NCI-H2107 (cell line): ENCODE measurements around the gene PDAP1.
A peak's percentile ranks its signal among the peaks of the same experiment; 100 is the strongest.
"Not testable (repeated sequence)": the region's sequence is repeated elsewhere in the genome, so short reads cannot be mapped to it uniquely, and the experiment has no call there.

ENCODE experiments used
- DNase-seq: peaks from one replicate; lab custom pipeline; 2025; lab: John Stamatoyannopoulos, UW

PDAP1 gene

DNA sequence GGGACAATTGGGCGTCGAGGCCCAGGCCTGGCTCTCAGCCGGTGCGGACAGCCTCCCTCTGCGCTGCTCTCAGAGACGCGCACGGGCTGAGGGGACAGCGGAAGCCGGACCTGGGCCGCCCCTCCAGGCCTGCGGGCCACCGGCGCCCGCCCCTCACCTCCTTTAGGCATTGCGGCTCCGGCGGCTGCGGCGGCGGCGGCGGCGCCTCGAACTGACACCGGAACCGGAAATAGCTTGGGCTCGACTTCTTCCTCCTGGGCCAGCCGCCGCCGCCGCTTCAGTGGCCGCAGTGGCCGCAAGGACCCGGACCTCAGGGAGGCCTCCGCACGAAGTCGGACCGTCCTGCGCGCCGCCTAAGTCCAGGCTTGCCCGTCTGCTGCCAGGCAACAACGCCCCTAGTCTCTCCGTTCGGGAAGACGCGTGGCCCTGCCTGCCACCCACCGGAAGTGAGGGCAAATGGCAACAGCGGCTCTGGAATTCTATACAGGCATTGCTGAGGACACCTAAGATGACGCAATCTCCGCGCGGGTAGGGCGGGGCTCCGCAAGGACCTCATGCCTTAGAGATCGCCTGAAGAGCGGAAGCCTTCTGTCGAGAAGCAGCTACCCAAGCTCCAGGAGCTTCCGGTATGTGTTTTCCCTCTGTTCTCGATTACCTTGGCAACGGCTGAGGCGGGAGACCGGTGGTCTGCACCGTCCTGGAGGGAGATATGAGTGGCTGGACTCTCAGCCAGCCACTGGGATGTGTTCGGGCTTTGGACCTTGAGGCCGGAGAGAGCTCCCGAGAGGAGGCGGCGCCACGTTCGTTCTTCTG, at the start of gene PDAP1, which contains the start of gene BUD31:
Gene PDAP1 (minus strand): TSS at position 219 of the 813 bp plus-strand sequence. CDS start 49 bp downstream, at position 170.
Gene BUD31 (plus strand): TSS at position 591 of the 813 bp plus-strand sequence. CDS start 2,124 bp downstream, outside the sequence.
- DNase-seq: peak; percentile 93

GRCh38 chr7:99457650-99458493, 49.5 kb upstream of the PDAP1 start:
- no peak for DNase-seq

- no peak for DNase-seq
These were observed 48.8 kb upstream of the PDAP1 start for GRCh38 chr7:99457050-99457649.

DNA sequence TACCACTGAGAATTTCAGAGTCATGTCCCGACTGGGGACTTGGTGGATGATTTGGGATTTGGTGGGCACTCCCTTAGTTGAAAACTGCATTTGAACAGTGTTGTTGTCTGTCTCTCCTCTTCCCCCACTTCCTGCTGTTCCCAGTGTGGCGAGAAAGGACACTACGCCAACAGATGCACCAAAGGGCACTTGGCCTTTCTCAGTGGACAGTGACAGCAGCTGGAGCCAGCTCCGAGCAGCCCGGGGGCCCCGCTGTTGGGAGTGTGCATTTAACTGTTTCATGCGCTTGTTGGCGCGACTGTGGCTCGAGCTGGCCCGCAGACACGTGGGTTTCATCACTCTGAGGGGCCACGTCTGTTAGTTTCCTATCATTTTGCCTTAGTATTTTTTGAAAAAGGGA, 47.9 kb upstream of the PDAP1 start:
- no peak for DNase-seq

GRCh38 chr7:99455874-99456273, 47.5 kb upstream of the PDAP1 start:
- DNase-seq: no peak

GRCh38 chr7:99453105-99453504, 44.7 kb upstream of the PDAP1 start:
- no peak for DNase-seq

DNA sequence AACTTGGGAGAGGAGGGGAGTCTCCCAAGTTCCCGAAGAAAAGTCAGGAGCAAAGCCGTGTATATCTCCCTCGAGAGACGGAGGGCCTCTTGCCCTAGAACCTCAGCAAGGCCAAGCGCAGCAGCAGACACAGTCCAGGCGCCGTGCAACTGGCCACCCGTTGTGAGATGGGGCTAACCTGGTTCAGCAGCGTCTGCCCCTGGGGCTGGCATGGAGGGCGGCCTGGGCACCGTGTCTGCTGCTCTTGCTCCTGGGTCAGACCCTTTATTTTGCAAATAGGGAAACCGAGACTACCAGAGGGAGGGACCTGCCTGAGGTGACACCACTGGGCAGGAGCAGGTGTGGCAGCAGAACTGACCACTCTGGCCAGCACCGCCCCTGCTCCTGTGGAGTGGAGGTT, 44.1 kb upstream of the PDAP1 start:
- no peak for DNase-seq

- no peak for DNase-seq
These were observed 43.5 kb upstream of the PDAP1 start for GRCh38 chr7:99451936-99452335.

DNA sequence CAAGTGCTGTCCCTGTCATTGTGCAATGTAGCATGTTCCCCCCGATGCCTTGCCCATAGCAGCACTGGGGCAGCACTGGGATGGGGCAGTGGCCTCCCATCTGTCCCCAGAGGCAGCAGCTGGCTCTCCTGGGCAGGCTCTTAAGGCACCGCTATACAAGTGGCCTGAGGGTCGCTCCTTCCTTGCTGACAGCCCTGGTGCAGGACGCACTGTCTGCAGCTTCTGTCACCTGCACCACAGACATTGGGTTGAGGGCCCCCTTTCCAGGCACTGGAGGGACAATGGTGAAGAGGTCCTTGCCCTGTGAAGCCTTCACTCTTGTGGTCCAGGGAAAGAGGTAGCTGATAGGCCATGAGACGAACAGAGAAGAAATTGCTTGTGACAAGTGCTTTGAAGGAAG, 40.9 kb upstream of the PDAP1 start:
- no peak for DNase-seq

DNA sequence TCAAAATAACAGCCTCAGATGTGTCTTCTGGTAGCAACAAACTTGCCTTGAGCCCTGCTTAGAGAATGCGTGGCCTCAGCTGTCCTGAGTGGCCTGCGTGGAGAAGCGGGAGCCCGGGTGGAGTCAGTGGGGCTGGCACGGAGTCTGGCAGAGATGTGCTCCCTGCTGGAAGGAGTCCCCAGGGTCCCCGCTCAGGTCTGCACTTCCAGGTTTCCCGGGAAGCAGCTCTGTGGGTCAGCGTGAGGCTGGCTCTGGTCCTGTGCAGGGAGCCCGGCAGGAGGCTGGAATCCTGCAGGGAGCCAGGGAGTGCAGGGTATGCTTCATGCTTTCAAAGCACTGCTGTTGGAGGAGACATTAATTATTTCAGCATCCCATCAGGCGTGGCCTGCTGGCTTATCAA, 40.5 kb upstream of the PDAP1 start:
- DNase-seq: no peak

GRCh38 chr7:99447943-99448342, 39.5 kb upstream of the PDAP1 start:
- no peak for DNase-seq

- no peak for DNase-seq
These were observed 37.7 kb upstream of the PDAP1 start for GRCh38 chr7:99446096-99446495.

DNA sequence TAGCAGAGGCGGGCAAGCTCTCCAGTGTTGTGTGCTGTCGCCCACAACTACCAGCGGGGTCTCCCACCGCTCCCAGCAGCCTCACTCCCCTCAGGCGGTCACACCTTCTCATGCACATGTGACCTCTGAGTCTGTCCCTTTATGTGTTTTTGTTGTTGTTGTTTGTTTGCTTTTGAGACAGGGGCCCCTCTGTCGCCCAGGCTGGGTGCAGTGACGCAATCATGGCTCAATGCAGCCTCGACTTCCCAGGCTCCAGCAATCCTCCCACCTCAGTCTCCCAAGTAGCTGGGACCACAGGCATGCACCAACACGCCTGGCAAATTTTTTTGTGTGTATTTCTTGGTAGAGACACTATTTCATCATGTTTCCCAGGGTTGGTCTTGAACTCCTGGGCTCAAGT, 31.8 kb upstream of the PDAP1 start:
- DNase-seq: no peak

- peak; percentile 98 for DNase-seq
These were observed 30.4 kb upstream of the PDAP1 start, which contains the start of the genes CPSF4 and PTCD1 for GRCh38 chr7:99438573-99439480. Gene CPSF4, plus strand, starts transcription at chr7:99438943. Its CDS starts 140 bp downstream, at chr7:99439083. Gene PTCD1, minus strand, starts transcription at chr7:99438798. Its CDS starts 3,556 bp downstream, at chr7:99435242.

GRCh38 chr7:99437946-99438572, 29.7 kb upstream of the PDAP1 start:
- DNase-seq: no peak

GRCh38 chr7:99433158-99433557, 24.8 kb upstream of the PDAP1 start:
- no peak for DNase-seq

DNA sequence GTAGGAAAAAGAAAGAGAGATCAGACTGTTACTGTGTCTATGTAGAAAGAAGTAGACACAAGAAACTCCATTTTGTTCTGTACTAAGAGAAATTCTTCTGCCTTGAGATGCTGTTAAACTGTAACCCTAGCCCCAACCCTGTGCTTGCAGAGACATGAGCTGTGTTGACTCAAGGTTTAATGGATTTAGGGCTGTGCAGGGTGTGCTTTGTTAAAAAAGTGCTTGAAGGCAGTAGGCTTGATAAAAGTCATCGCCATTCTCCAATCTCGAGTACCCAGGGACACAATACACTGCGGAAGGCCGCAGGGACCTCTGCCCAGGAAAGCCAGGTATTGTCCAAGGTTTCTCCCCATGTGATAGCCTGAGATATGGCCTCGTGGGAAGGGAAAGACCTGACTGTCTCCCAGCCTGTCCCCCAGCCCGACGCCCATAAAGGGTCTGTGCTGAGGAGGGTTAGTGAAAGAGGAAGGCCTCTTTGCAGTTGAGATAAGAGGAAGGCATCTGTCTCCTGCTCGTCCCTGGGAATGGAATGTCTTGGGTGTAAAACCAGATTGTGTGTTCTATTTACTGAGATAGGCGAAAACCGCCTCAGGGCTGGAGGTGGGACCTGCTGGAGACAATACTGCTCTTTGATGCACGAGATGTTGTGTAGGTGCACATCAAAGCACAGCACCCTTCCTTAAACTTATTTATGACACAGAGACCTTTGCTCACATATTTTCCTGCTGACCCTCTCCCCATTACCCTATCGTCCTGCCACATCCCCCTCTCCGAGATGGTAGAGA, 23.6 kb upstream of the PDAP1 start:
- not testable (repeated sequence) for DNase-seq

DNA sequence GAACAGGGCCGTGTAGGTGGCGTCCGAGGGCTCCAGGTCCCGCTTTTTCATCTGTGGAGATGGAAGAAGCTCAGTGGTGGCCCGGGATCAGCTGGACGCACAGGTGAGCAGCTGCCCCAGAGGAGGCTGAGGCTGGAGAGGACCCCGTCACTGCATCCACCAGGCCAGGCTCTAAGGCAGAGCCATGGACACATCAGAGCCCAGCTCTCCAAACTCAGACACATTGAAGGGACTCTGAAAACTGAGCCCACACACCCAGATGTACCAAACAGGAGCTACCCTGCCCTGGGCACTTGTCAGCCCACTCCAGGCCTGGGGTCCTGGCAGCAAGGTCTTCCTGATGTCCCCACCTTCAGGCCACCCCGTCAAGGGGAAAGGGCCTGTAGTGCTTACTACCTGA, 21.4 kb upstream of the PDAP1 start:
- no peak for DNase-seq

DNA sequence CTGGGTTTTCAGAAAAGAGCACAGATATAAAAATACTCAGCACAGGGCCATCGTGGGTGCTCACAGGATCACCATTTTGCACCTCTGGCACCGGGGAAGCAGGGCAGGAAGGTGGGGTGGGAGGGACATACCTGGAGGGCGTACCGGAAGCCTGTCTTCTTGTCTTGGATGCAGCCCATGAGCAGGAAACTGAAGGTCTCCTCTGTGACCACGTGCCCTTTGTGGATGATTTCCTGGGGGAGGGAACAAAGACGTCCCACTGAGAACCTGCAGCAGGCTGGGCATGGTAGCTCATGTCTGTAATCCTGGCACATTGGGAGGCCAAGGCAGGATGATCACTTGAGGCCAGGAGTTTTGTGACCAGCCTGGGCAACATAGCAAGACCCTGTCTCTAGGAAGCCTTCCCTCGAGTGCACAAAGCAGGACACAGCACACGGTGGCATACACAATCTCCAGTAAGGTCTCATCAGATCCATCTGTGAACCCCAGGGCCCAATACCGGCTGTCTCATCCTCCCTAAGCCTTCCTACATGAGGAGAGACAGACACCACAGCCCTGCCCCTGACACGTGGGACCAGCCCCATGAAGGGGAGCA, 20.7 kb upstream of the PDAP1 start:
- no peak for DNase-seq
